Measurements from ENCODE around the gene PCSK5.
"Not testable (repeated sequence)": the region's sequence is repeated elsewhere in the genome, so short reads cannot be mapped to it uniquely, and the experiment has no call there.

The PCSK5 gene
- long read RNA-seq, donor 1, full-length matches to known transcripts: 3 of 3 reads
- long read RNA-seq, donor 1, partial matches to known transcripts: 0 of 3 reads
- long read RNA-seq, donor 1, other reads (novel, unspliced or antisense): 0 of 3 reads
- long read RNA-seq, donor 2, full-length matches to known transcripts: 2 of 35 reads
- long read RNA-seq, donor 2, partial matches to known transcripts: 33 of 35 reads
- long read RNA-seq, donor 2, other reads (novel, unspliced or antisense): 0 of 35 reads
- long read RNA-seq, donor 3: 0 reads
- long read RNA-seq, donor 4, full-length matches to known transcripts: 1 of 7 reads
- long read RNA-seq, donor 4, partial matches to known transcripts: 6 of 7 reads
- long read RNA-seq, donor 4, other reads (novel, unspliced or antisense): 0 of 7 reads
- long read RNA-seq, donor 5: 0 reads
- long read RNA-seq, donor 6, full-length matches to known transcripts: 1 of 1 reads
- long read RNA-seq, donor 6, partial matches to known transcripts: 0 of 1 reads
- long read RNA-seq, donor 6, other reads (novel, unspliced or antisense): 0 of 1 reads
- long read RNA-seq, donor 7, full-length matches to known transcripts: 2 of 2 reads
- long read RNA-seq, donor 7, partial matches to known transcripts: 0 of 2 reads
- long read RNA-seq, donor 7, other reads (novel, unspliced or antisense): 0 of 2 reads
- long read RNA-seq, donor 8, partial matches to known transcripts: 7 of 7 reads
- long read RNA-seq, donor 8, other reads (novel, unspliced or antisense): 0 of 7 reads

GRCh38 chr9:75890472-75891276 lies at the start of gene PCSK5:
Gene PCSK5 (plus strand): TSS chr9:75890673. CDS start chr9:75891182, 509 bp downstream.
- DNase-seq: peak; percentile 97

DNA sequence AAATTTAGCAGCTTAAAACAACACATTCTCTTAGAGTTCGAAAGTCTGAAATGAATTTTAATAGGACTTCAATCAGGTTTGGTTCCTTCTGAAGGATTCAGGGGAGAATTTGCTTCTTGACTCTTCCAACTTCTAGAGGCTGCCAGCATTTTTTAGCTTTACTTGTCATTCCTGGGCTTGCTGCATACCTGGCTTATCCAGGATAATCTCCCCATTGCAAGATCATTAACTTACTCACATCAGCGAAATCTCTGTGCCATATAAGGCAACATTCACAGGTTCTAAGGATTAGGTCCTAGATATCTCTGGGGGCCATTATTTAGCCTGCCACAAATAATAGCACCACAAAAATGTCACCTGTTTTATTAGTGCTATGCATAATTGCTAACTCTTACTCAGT lies 46.2 kb upstream of the PCSK5 start:
- no peak for DNase-seq

DNA sequence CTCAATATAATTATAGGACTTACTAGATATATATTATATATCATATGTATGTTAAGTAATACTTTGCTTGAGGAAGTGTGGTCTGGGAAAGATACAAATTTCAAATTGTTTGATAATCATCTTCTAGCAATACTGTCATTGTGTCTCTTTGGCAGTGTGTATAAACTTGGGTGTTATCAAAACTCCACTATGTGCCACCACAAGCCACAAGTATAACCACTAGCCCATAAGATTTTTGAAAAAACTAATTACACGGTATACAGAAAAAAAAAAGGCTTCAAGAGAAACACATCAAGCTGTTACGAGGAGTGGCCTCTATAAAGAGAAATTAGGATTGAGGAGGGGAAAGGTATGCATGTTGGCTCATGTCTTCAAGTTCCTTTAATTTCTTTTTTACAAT lies 44.7 kb upstream of the PCSK5 start:
- no peak for DNase-seq

DNA sequence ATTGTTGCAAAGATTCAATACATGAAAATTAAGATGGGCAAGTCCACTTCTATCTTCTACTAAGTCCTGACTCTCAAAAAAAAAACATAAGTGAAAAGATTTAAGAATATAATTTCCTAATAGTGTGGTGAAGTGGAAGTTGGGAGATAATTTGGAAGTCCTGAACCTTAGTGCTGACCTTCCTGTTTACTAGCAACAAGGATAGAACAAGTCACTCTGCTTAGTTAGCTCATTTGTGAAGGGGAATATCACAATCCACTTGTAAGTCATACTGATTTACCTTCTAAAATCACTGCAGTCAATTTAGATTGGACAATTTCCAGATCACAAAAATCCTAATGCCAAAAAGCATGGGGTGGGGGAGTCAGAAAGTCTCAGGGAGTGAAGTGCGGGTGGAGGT lies 43.4 kb upstream of the PCSK5 start:
- no peak for DNase-seq

GRCh38 chr9:75850459-75851200 lies 39.8 kb upstream of the PCSK5 start:
- DNase-seq: no peak

DNA sequence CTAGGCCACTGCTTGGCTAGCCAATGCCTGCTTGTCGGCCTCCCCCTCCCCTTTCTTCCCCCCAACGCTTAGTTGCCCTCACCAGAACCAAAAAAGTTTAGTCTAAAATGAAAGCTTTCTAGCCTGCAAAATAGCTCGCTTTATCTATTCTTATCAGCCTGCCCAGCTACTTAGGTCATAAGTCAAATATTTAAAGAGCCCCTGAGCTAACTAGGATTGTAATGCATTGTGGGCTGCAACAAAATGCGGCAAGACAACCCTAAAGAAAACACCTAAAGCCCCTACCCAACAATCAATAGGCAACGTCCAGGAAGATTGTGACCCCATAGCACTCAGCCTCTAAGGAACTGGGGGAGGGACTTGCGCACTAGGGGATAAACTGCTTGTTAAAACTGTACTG lies 38.6 kb upstream of the PCSK5 start:
- no peak for DNase-seq

DNA sequence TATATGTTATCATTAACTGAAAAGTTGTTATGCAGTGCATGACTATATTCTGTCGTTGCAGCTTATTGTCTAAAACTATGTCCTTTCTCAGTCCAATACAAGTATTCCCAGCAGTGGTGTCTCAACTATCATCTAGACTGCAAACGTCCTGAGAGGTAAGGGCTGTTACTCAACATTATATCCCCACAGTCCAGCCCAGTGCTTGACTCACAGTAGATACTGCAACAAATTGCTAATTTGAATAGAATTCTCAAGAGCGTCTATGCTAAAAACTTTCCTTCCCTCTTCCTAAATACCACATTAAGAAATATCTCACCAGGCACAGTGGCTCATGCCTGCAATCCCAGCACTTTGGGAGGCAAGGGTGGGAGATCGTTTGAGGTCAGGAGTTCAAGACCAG lies 37.7 kb upstream of the PCSK5 start:
- no peak for DNase-seq

DNA sequence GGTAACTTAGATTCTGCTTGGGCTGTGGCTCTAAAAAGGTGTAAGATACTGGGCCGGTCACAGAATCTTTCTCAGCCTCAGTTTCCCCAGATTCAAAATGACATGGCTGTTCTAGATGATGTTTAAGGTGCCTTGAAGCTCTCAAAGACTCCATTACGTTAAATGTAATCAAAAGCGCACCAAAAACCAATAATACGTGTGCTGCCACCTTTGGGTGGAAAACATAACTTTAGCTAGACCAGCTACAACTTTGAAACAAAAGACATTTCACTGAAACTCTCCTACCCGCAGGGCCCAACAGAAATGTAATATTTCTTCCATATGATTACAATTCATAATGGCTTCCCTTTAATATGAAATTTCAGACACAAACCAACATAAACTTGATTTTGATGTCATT lies 35.0 kb upstream of the PCSK5 start:
- no peak for DNase-seq

- DNase-seq: no peak
These were observed 31.9 kb upstream of the PCSK5 start for GRCh38 chr9:75858497-75859092.

DNA sequence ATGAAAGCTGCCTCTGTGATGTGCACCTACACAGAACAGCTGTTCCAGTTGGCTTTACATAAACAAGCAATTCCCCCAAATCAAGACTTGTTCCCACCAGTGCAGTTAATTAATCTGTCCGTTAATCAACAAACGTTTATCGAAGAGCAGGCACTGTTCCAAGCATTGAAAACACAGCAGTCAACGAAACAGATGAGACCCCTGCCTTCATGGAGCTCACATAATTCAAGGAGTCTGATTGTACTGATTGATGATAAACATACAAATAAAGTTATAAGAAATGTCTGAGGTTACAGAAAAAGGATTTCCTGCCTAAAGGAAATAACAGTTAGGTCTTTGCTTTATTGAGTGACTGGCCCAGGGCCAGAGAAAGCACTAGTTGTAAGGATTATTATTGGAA lies 26.2 kb upstream of the PCSK5 start:
- no peak for DNase-seq

- no peak for DNase-seq
These were observed 24.1 kb upstream of the PCSK5 start for GRCh38 chr9:75866273-75866871.

- not testable (repeated sequence) for DNase-seq
These were observed 21.9 kb upstream of the PCSK5 start for GRCh38 chr9:75868526-75868925.

DNA sequence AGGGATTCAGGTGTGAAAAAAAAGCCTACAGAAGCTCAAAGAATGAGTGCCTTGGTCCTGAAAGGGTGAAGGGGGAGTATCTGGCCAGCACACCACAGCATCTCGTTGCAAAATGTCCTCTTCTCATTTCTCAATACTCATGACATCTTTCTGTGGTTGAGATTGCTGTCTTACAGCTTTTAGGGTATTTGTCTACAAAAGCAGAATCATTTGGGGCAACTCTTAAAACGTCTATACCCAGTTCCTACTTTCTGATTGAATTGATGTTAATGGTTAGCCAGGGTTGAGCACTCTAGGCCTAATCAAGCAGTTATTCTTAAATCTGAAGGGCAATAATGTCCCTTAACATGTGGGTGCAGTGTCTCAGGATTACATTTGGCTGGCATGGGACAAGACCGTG lies 21.2 kb upstream of the PCSK5 start:
- no peak for DNase-seq

DNA sequence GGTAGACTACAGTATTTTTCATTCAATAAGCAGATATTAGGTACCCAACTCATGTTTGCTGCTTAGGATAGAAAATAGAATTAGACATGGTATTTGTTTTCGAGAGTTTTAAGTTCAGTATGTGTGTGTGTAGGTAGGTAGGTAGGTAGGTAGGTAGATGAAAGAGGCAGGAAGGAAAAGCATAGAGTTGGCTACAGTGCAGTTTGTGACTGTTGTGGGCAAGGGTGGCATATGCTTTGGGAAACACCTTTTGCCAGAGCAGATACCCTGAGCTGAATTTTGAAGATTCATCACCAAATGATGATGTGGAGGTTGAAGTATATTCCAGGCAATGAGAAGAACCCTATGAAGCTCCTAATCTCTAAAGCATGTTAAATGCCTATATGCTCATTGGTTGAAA lies 20.0 kb upstream of the PCSK5 start:
- DNase-seq: no peak

GRCh38 chr9:75871624-75872023 lies 18.8 kb upstream of the PCSK5 start:
- no peak for DNase-seq

DNA sequence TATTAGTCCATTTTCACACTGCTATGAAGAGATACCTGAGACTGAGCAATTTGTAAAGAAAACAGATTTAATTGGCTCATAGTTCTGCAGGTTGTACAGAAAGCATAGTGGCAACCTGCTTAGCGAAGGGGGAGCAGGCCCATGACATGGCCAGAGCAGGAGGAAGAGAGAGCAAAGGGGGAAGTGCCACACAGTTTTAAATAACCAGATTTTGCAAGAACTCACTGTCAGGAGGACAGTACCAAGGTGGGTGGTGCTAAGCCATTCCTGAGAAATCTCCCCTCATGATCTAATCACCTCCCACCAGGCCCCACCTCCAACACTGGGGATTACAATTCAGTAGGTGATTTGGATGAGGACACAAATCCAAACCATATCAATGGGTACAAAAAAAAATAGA lies 16.8 kb upstream of the PCSK5 start:
- DNase-seq: no peak

DNA sequence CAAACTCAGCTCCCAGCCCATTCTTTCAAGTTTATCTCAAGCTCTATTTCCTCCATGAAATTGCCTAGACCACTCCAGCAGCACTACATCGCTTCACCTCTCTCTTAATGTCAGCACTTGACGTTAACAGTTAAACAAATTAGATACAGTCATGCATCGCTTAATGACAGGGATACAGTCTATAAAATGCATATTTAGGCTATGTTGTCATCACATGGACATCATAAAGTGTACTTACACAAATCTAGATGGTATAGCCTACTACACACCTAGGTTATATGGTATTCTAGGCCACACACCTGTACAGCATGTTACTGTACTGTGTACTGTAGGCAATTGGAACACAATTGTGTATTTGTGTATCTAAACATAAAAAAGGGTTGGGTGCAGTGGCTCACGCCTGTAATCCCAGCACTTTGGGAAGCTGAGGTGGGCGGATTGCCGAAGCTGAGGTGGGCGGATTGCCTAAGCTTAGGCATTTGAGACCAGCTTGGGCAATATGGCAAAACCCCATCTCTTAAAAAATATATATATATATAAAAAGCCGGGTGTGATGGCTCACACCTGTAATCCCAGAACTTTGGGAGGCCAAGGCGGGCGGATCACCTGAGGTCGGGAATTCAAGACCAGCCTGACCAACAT lies 13.4 kb upstream of the PCSK5 start:
- no peak for DNase-seq

- DNase-seq: no peak
These were observed 12.0 kb upstream of the PCSK5 start for GRCh38 chr9:75878488-75878860.

DNA sequence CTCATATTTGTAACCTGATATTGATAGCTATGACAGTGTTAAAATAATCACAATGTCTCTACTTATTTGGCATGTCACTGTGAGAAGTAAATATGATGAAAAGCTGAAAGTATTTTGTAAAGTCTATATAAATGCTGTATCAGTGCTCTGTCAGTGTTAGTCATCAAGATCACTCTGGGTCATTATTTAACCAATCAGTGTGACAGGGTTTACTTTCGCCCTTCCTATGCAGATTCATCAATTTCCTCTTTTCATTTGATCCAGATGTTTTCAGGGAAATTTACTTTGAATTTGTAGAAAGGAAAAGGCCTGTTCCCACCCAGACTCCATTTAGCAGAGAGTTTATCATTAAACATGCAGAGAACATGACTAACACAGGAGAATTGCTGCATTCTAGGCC lies 9.9 kb upstream of the PCSK5 start:
- DNase-seq: no peak

GRCh38 chr9:75881761-75882160 lies 8.7 kb upstream of the PCSK5 start:
- no peak for DNase-seq

GRCh38 chr9:75885652-75886051 lies 4.8 kb upstream of the PCSK5 start:
- no peak for DNase-seq

All from right kidney (tissue), 9 donors.